ENCODE measurements around the gene TNFRSF25. TPM values are rescaled to one million over a fixed set of nuclear protein-coding genes. Genes with fewer than 3 reads are reported as not detected.

TNFRSF25 gene
- total and polyA plus RNA-seq, 10 of the 15 experiments (the other 5 are each of a cell fraction or from before 2014, with no cell fraction given), result 0.23 to 8.6 (median 0.46) TPM; not detected in 5

- Histone ChIP-seq H4K20me1 (ENCODE audit: control insufficient read depth, insufficient read depth) (peaks cover 2% of the 10 kb centered on the region; the same call in 1 of the 2 replicates), H3K4me1 (ENCODE audit: control insufficient read depth, insufficient read depth, low read length) (no peaks in the 10 kb centered on the region), H3K27me3 (replicated peaks in 1 of 2; ENCODE audit: control insufficient read depth in 2 of 2, insufficient read depth in 2 of 2, low read length in 1 of 2) (no peaks in the 10 kb centered on the region; a peak in 2 of 4 replicates), H3K79me2 (ENCODE audit: control insufficient read depth, insufficient read depth, low read length) (no peaks in the 10 kb centered on the region), H3K27ac (ENCODE audit: control insufficient read depth, insufficient read depth) (peak overlapping the region; percentile 69), H3K36me3 (ENCODE audit: control insufficient read depth in 2 of 2, insufficient read depth in 2 of 2, low read length in 1 of 2) (no peaks in the 10 kb centered on the region), H3K4me3 (peak overlapping the region; percentile 89), H3K9ac (ENCODE audit: control insufficient read depth, insufficient read depth, low read length) (peak overlapping the region; percentile 81), H3K9me3 (replicated peaks; ENCODE audit: control insufficient read depth, insufficient read depth, low read length) (no peaks in the 10 kb centered on the region), H2AFZ (ENCODE audit: control insufficient read depth, low read depth, low read length) (peak overlapping the region; percentile 88), H3K4me2 (ENCODE audit: control insufficient read depth, insufficient read depth) (peak overlapping the region; percentile 99)
- ATAC-seq (peak; percentile 7), DNase-seq (ENCODE audit: low read depth, low spot score) (no peak), FAIRE-seq (no peak)
- ChIA-PET POLR2A (interaction anchor here (0.7 kb wide), 1 partner anchor 663 kb away, joined by 3 read pairs; no protein-coding TSS in a partner anchor), CTCF (interaction anchor here (0.6 to 4.9 kb wide), 18 partner anchors 9 to 245 kb away, joined by 3 to 25 read pairs (median 4); no protein-coding TSS in a partner anchor), SMC1A (ENCODE audit: uncharacterized antibody, unreplicated experiment) (interaction anchor here (0.8 to 1.4 kb wide), 5 partner anchors 22 to 89 kb away, joined by 3 read pairs; partner anchors contain the start of gene ZBTB48), RAD21 (ENCODE audit: unreplicated experiment) (interaction anchor here (1.5 to 1.8 kb wide), 3 partner anchors 22 to 156 kb away, joined by 5 to 6 read pairs (median 5); no protein-coding TSS in a partner anchor)
- no TSS peak for BruUV-seq (replicated peaks)
- TF ChIP-seq FOXK2 (IDR thresholded peaks at IDR 0.05), result no peak
- TF ChIP-seq ZNF384 (IDR thresholded peaks at IDR 0.05; ENCODE audit: borderline replicate concordance, low read depth, low read length), result peak; percentile 40; the same call in 1 of the 2 replicates
- intact Hi-C loops (cut with micrococcal nuclease; ENCODE audit: unreplicated experiment) (no loop called here), in situ Hi-C loops (cut with MboI) (loop anchor here (5.0 to 25.0 kb wide), 2 partner anchors 146 to 721 kb away; no protein-coding TSS in a partner anchor)
- WGBS (ENCODE audit: insufficient coverage, insufficient replicate concordance, low lambda C conversion rate, missing lambda C conversion rate), result 38% methylated on average over 5 of the region's 6 CpGs
Measured at GRCh38 chr1:6491081-6491449, 25.1 kb upstream of the TNFRSF25 start.

DNA sequence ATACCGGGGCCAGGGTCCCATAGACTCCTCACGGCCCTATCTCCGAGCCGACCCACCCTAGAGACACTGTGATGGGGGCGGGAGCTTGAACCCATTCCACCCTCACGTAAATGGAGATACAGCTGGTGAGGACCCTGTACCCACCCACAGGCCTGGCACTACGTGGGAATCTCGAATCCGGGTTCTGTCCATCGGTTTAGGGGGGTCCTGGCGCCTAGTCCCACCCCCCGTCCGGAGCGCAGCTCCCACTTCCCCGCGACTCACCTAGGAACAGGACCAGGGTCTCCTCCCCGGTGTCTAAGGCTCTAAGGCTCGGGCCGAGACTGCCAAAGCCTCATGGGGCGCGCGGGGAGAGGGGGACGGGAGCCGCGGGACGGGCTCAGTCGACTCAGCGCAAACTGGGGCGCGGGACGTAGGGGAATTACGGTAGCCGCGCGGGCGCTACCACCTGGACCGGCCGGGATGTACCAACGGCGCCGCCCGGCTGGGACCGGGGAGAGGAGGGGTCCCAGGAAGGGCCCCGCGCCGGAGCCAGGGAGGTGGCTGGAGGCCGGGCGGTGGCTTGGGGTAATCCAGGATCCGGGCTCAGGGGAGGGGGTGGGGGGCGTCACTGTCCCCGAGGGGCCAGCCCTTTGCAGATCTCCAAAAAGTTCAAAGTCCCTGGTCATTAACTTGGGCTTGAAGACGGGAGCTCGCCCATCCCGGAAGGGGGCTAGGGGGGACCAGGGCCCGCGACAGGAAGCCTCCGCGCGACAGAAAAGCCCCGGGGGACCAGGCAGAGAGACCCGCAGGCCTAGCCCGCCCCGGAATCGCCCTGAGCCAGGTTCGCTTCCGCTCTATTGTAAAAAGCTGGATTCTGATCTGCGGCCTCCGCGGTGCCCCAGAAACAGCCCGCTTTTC lies 24.5 kb upstream of the TNFRSF25 start:
- peak overlapping the region; percentile 89 for H3K4me3 ChIP-seq
- peak; percentile 86 for ATAC-seq
- BruUV-seq (replicated peaks), result TSS peak; percentile 91
- TF ChIP-seq HDGF (IDR thresholded peaks at IDR 0.05) (no peak), SMARCA5 (IDR thresholded peaks at IDR 0.05) (0 out of 2 replicates have a peak, but pooled peaks have one; percentile 6), ZNF24 (IDR thresholded peaks at IDR 0.05) (no peak), POU2F2 (IDR thresholded peaks at IDR 0.05; ENCODE audit: borderline replicate concordance, low read depth, low read length) (0 out of 3 replicates have a peak, but pooled peaks have one; percentile 19), ATF2 (IDR thresholded peaks at IDR 0.05; ENCODE audit: low read length) (no peak), NR2F1 (conservative IDR thresholded peaks at IDR 0.05) (no peak), MEF2A (IDR thresholded peaks at IDR 0.05; ENCODE audit: insufficient read depth, low read depth, low read length) (no peak), MTA3 (IDR thresholded peaks at IDR 0.05; ENCODE audit: borderline replicate concordance, low read length) (no peak), RFX5 (IDR thresholded peaks at IDR 0.05; ENCODE audit: low read depth, low read length) (no peak)
- TF ChIP-seq, protein P1, sequence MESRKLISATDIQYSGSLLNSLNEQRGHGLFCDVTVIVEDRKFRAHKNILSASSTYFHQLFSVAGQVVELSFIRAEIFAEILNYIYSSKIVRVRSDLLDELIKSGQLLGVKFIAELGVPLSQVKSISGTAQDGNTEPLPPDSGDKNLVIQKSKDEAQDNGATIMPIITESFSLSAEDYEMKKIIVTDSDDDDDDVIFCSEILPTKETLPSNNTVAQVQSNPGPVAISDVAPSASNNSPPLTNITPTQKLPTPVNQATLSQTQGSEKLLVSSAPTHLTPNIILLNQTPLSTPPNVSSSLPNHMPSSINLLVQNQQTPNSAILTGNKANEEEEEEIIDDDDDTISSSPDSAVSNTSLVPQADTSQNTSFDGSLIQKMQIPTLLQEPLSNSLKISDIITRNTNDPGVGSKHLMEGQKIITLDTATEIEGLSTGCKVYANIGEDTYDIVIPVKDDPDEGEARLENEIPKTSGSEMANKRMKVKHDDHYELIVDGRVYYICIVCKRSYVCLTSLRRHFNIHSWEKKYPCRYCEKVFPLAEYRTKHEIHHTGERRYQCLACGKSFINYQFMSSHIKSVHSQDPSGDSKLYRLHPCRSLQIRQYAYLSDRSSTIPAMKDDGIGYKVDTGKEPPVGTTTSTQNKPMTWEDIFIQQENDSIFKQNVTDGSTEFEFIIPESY (IDR thresholded peaks at IDR 0.05), result no peak

More for the DNA sequence above, 24.5 kb upstream of the TNFRSF25 start:
- Histone ChIP-seq H3K4me1 (ENCODE audit: control insufficient read depth, insufficient read depth, low read length) (no peaks in the 10 kb centered on the region), H3K27me3 (replicated peaks in 1 of 2; ENCODE audit: control insufficient read depth in 2 of 2, insufficient read depth in 2 of 2, low read length in 1 of 2) (no peaks in the 10 kb centered on the region; a peak in 2 of 4 replicates), H3K36me3 (ENCODE audit: control insufficient read depth in 2 of 2, insufficient read depth in 2 of 2, low read length in 1 of 2) (no peaks in the 10 kb centered on the region), H2AFZ (ENCODE audit: control insufficient read depth, low read depth, low read length) (peak overlapping the region; percentile 88), H3K4me2 (ENCODE audit: control insufficient read depth, insufficient read depth) (peak overlapping the region; percentile 99), H3K9ac (ENCODE audit: control insufficient read depth, insufficient read depth, low read length) (peak overlapping the region; percentile 81), H3K79me2 (ENCODE audit: control insufficient read depth, insufficient read depth, low read length) (no peaks in the 10 kb centered on the region), H4K20me1 (ENCODE audit: control insufficient read depth, insufficient read depth) (peaks cover 2% of the 10 kb centered on the region; the same call in 1 of the 2 replicates), H3K9me3 (replicated peaks; ENCODE audit: control insufficient read depth, insufficient read depth, low read length) (no peaks in the 10 kb centered on the region), H3K27ac (ENCODE audit: control insufficient read depth, insufficient read depth) (peak overlapping the region; percentile 69)
- DNase-seq (ENCODE audit: low read depth, low spot score) (peak; percentile 15), FAIRE-seq (no peak)
- ChIA-PET CTCF (interaction anchor here (0.6 to 4.9 kb wide), 25 partner anchors 9 to 252 kb away, joined by 3 to 25 read pairs (median 4); partner anchors contain the start of genes NOL9, TAS1R1 and ZBTB48), SMC1A (ENCODE audit: uncharacterized antibody, unreplicated experiment) (interaction anchor here (0.8 to 1.4 kb wide), 4 partner anchors 22 to 89 kb away, joined by 3 read pairs; partner anchors contain the start of gene ZBTB48), RAD21 (ENCODE audit: unreplicated experiment) (interaction anchor here (0.6 to 1.8 kb wide), 5 partner anchors 11 to 157 kb away, joined by 3 to 6 read pairs (median 5); no protein-coding TSS in a partner anchor), POLR2A (interaction anchor here (0.5 to 0.7 kb wide), 3 partner anchors 33 to 664 kb away, joined by 3 to 5 read pairs (median 3); no protein-coding TSS in a partner anchor)
- in situ Hi-C loops (cut with MboI), result loop anchor here (5.0 to 25.0 kb wide), 2 partner anchors 147 to 722 kb away; no protein-coding TSS in a partner anchor
- 6% methylated on average over 62 of the region's 70 CpGs for WGBS (ENCODE audit: insufficient coverage, insufficient replicate concordance, low lambda C conversion rate, missing lambda C conversion rate)
- intact Hi-C loops (cut with micrococcal nuclease; ENCODE audit: unreplicated experiment), result no loop called here
